Hypothalamus (tissue), 51 donors: ENCODE measurements around the gene TCF25.
"Not testable (repeated sequence)": the region's sequence is repeated elsewhere in the genome, so short reads cannot be mapped to it uniquely, and the experiment has no call there.

Experiments used
- DNase-seq, 51 donors: peaks; one replicate each; lab custom pipeline; 2025; lab: John Stamatoyannopoulos, UW

TCF25 gene, protein sequence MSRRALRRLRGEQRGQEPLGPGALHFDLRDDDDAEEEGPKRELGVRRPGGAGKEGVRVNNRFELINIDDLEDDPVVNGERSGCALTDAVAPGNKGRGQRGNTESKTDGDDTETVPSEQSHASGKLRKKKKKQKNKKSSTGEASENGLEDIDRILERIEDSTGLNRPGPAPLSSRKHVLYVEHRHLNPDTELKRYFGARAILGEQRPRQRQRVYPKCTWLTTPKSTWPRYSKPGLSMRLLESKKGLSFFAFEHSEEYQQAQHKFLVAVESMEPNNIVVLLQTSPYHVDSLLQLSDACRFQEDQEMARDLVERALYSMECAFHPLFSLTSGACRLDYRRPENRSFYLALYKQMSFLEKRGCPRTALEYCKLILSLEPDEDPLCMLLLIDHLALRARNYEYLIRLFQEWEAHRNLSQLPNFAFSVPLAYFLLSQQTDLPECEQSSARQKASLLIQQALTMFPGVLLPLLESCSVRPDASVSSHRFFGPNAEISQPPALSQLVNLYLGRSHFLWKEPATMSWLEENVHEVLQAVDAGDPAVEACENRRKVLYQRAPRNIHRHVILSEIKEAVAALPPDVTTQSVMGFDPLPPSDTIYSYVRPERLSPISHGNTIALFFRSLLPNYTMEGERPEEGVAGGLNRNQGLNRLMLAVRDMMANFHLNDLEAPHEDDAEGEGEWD

DNA sequence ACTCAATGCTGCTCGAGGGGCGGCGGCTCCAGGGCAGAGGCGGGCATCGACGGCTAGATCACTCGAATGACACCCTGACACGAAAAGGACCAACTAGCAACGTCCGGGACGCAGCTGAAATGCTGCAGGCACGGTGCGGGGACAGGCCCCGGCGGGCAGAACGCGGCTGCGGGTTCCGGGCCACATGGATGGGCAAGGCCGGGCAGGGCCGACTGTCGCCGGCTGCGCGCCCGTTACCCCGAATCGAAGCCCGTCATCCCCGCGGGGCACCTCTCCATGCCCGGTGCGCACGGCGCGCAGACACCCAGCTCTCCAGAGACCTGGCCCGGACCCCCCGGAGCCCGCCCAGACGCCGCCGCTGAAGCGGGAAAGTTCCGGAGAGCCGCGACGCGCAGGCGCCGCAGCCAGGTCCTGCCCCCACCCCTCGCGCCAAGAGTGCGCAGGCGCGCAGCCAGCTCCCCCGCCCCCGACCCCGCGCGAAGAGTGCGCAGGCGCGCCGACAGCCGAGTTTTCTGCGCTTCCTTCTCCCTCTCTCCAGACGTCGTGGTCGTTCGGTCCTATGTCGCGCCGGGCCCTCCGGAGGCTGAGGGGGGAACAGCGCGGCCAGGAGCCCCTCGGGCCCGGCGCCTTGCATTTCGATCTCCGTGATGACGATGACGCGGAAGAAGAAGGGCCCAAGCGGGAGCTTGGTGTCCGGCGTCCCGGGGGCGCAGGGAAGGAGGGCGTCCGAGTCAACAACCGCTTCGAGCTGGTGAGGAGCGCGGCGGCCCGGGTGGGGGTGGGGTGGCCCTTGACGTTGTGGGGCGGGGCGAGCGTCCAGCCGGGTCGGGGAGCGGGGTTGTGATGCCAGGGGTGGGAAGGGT, at the start of gene TCF25:
TSS of gene TCF25 (plus strand) at position 484 of the 863 bp plus-strand sequence. CDS start at position 560, 76 bp downstream.
- DNase-seq = peak in 50 of 51 donors; percentile 52 to 91 (median 80)

DNA sequence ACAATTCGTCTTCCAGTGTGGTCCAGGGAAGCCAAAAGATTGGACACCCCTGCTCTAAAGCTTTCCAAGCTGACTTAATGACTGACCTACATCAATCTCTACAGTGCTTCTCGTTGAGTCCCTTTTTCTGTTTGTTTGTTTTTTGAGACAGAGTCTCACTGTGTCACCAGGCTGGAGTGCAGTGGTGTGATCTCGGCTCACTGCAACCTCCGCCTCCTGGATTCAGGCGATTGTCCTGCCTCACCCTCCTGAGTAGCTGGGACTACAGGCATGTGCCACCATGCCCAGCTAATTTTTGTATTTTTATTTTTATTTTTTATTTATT, 49.6 kb upstream of the TCF25 start:
- not testable (repeated sequence) for DNase-seq

DNA sequence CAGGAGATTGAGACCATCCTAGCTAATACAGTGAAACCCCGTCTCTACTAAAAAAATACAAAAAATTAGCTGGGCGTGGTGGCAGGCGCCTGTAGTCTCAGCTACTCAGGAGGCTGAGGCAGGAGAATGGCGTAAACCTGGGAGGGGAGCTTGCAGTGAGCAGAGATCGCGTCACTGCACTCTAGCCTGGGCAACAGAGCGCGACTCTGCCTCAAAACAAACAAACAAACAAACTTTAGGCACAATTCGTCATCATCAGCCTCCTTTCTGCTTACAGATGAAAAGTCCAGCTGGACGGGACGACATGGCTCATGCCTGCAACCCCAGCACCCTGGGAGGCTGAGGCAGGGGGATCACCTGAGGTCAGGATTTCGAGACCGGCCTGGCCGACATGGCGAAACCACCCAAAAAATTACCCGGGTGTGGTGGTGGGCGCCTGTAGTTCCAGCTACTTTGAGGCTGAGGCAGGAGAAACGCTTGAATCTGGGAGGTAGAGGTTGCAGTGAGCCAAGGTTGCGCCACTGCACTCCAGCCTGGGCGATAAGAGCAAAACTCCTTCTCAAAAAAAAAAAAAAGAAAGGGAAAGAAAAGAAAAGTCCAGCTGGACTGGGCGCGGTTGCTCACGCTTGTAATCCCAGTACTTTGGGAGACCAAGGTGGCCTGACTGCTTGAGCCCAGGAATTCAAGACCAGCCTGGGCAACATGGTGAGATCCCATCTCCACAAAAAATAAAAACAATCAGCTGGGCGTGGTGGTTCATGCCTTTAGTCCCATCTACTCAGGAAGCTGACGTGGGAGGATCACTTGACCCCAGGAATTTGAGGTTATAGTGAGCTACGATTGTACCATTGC, 46.6 kb upstream of the TCF25 start:
- DNase-seq = no peak

DNA sequence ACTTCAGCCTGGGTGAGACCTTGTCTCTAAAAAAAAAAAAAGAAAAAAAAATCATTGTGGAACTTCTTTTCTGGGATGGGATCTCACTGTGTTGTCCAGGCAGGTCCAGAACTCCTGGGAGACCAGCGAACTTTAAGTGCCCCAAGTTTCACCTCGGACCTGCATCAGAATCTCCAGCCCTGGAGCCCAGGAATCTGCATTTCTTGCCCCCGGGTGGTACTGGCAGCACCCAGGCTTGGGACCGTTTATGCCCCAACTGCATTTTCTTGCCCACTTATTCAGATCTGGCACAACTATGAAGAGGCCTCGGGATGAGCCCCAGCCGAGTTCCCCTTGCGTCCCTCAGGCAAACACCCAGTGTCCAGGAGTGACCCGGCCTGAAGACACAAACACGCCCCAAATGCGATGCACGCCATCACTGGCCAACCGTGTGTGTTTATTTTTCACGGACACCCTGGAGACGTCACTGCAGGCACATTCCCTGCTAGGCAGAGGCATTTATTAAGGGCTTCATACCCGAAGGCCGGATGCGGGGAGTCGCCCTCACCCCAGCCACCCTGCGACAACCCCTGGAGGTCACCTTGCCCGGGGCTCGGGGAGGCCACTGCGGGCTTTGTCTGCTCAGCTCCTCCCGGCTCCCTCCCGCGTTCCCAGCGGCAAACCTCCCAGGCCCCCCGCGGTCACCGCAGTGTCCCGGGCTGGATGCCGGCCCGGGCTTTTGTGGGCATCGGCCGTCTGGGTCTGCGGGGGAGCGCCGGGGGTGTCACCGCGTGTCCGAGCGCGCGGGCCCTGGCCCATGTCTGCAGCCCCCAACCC, 45.8 kb upstream of the TCF25 start:
- DNase-seq = peak in 30 of 51 donors; percentile 7 to 67 (median 42)

DNA sequence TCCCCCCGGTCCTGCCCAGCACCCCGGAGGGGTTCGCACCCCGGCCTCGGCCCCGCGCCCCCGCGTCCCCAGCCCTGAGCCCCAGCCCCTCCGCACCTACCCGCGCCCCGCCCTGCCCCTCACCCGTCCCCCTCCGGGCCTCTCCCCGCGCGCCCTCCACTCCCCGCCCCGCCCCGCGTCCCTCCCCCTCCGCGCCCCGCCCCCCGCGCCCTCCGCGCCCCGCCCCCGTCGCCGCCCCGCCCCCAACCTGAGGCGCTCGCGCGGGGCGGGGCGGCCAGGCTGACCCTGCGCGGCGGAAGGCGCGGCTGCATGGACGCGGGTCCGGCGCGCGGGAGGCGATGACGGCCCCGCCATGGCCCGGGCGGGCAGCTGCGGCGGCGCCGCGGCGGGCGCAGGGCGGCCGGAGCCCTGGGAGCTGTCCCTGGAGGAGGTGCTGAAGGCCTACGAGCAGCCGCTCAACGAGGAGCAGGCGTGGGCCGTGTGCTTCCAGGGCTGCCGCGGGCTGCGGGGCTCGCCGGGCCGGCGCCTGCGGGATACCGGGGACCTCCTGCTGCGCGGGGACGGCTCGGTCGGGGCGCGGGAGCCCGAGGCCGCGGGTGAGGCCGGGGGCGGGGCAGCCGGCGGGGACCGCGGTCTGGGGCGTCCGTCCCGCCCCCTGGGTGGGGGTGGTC, 45.1 kb upstream of the TCF25 start, which contains the start of gene SPIRE2:
TSS of gene SPIRE2 (plus strand) at position 277 of the 671 bp plus-strand sequence. CDS start at position 353, 76 bp downstream.
- DNase-seq = peak in 38 of 51 donors; percentile 13 to 75 (median 44)

DNA sequence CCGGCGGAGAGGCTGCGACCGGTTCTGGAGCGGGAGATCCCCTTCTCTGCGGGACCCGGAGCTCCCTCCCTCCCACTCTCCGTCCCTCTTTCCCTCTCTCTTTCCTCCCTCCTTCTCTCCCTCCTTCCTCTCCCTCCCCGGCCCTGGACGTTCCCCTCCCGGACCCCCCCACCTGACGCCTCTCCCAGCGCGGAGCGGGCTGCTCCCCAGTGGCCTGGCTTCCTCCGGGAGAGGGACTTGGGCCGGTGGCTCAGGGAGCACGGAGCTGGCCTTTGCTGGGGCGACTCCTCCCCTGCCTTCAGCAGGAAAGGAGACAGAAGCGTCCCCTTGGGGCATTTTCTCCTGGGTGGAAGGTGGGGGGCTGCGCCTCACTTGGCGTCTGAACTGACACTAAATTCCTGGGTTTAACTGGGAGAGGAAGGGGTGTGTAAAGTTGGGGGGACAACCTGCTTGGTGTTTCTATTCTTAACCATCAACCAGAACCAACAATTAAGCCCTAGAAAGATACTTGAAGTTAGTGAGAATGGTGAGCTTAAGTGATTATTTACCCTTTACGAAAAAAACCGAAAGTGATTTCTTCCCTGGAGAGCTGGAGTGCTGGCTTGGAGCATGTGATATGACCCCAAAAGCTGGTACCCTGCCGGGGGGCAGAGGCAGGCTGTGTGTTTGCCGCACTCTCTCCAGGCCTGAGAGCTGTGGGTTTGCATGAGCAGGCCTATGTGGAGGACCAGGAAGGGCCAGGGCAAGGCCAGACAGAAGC, 44.3 kb upstream of the TCF25 start:
- peak in 8 of 51 donors; percentile 24 to 46 (median 37) for DNase-seq

DNA sequence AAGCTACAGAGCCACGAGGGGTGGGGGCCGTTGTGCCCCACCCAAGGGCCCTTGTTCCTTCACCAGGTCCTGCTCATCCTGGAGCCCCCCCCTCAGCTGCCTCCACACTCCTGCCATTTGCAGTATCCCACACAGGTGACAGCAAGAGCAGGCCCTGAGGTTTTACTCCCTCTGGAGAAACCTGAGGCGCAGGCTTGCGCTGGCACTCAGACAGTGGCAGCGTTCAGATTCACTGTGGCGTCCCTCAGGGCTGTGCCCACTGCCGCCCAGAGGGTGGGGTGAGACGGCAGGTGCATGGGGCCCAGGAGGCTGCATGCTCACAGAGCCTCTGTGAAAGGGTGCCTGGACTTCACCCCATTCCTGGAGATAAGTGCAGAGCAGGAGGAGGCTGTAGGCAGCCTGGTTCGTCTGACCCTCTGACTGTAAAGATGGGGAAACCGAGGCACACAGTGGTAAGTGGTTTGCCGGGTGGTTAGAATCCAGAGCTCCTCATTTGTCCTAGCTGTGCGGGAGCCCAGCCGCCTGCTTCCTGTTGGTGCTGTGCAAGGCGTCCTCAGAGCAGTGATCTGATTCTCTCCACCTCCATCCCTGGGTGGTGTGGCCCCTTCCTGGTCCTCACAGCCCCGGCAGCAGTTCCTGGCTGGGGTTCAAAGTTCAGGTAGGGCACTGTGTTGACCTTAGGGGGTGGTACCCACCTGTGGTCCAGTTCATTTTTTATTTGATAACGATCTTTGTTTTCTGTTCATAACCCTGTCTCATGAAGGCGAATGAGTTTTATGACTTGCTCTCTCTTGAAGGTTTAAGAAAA, 43.6 kb upstream of the TCF25 start:
- DNase-seq = peak in 1 of 51 donors; percentile 19

DNA sequence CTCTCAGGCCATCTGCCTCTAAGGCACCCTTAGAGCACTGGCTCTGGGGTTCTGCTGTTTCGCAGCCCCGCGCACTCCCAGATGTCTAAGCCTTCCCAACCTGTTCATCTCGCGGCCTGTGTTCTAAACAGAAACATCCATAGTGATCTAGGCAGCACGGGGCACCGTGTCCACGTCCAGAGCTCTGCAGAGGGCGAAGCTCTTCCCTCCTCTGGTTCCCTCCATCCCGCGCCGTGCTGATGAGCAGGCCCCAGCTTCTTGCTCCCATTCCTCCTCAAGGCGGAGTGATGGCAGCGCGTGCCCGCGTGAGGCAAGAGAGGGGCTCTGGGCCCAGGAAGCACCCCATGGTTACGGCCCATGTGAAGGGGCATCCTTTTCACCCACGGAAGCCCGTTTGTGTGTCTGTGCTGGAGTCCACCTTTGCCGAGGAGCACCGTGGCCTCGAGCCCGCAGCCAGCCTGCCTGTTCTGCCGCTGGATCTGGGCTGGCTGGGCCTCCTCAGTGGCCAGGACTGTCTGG, 41.5 kb upstream of the TCF25 start:
- no peak for DNase-seq

DNA sequence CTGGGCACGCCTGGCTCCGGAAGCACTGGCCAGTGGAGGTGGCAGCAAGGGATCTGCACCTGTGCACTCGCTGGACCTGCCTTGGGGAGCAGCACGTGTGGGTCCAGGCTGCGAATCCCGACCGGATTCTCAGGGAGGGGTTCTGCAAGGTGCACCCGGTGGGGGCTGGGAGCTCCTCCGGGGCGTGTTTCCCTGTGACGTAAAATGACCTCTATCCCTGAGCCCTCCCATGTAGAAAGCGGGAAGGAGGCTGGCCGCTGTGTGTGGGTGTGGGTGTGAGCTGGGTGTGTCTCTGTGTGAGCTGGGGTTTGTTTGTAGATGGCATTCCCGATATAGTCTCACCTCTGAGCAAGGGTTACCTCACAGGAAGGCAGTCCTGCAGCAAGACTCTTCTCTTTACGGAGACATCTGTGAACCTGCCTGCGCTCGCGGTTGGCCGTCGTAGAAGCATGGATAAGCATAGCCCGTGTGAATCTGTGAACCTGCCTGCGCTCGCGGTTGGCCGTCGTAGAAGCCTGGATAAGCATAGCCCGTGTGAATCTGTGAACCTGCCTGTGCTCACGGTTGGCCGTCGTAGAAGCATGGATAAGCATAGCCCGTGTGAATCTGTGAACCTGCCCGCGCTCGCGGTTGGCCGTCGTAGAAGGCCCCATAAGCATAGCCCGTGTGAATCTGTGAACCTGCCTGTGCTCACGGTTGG, 39.6 kb upstream of the TCF25 start:
- not testable (repeated sequence) for DNase-seq

DNA sequence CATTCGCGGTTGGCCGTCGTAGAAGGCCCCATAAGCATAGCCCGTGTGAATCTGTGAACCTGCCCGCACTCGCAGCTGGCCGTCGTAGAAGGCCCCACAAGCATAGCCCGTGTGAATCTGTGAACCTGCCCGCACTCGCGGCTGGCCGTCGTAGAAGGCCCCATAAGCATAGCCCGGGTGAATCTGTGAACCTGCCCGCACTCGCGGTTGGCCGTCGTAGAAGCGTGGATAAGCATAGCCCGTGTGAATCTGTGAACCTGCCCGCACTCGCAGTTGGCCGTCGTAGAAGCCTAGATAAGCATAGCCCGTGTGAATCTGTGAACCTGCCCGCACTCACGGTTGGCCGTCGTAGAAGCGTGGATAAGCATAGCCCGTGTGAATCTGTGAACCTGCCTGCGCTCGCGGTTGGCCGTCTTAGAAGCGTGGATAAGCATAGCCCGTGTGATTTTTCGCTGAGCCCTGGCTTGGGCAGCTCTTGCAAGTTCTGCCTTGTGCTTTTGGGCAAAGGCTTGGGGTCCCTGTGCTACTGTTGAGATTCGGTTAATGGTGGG, 38.5 kb upstream of the TCF25 start:
- DNase-seq = not testable (repeated sequence)

DNA sequence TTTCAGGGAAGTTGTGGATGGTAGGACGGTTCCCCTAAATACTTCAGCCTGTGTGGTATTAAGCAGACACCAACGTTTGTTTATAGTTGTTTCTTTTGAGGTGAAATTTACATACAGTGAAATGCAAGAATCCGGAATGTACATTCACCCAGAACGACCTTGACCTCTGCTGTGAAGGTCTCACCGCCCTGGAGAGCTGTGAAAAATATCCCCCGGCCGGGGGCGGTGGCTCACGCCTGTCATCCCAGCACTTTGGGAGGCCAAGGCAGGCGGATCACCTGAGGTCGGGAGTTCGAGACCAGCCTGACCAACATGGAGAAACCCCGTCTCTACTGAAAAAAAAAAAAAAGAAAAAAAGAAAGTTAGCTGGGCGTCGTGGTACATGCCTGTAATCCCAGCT, 36.9 kb upstream of the TCF25 start:
- not testable (repeated sequence) for DNase-seq

DNA sequence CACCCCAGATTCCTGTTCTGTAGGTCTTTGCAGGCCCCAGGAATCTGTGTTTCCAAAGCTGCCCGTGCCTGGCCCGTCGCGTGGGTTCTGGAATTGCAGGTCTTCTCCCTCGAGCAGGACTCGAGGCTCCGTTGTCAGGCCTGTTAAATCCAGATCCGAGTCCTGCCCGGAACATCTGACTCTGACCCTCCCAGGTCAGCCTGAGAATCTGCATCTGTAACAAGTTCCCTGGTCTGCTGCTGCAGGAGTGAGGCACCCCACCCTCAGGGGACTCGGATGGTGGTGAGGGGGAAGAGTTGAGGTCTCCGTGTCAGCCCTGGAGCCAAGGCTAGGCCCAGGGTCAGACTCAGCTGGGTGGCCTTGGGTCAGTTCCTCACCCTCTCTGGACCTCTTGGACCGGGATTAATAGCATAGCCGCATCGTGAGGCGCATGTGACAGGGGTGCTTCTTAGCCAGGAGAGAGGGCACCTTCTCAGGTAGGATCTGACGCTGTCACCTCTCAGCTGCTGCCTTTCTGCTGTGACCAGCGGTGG, 36.3 kb upstream of the TCF25 start:
- DNase-seq = no peak

DNA sequence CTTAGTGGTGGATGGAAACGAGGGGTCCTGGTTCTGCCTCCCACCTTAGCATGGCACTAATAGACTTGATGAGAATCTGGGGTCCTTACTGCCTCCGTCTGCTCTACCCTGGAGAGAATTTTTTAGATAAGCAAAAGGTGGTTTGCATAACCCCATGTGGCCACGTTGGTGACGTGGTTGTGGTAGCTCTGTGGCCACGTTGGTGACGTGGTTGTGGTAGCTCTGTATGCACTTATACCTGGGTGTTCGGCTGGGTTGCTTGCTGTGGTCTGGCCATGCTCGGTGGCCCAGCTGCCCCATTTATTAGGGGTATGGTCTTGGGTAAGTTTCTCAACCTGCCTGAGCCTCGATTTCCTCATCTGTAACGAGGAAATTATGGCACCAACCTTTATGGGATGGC, 32.1 kb upstream of the TCF25 start:
- DNase-seq = no peak

DNA sequence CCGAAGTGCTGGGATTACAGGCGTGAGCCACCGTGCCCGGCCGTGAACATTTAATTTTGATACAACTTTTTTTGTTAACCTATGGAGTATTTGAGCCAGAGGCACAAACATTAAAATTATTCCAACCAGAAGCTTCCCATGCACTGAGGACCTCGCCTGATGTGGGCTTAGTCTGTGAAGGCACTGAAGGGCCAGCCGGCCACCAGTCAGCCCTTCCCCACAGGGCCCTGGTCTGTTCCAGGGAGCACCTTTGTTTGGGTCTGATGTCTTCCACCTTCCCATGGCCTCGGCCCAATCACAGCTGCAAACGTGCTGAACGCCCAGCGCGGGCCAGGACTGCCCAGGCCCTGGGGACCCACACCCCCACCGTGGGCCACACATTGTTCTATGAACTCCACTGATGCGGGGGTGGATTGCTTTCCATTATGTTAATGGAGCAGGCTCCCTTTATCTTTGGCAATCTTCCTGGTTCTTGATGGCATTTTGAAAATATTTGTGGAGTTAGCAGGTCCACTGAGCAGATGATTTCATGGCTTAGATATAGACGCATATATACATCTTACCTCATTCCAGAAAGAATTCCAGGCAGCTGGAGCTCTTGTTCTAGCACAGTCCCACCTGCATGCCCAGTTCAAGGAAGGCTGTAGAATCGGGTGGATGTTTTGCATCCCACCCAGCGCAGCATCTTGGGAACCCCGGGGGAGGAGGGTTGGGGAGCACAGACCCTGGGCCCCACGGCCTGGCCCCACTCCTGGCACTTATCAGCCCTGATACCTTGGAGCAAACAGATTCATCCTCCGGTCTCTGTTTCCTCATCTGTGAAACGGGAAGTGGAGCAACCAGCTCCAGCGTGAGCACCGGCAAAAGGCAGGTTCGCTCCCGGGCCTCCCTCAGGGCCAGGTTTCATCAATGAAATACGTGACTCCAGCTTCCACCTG, 30.7 kb upstream of the TCF25 start:
- no peak for DNase-seq
